GM12878 (cell line): ENCODE results near the gene EDEM2. TPM values are rescaled to one million over a fixed set of nuclear protein-coding genes. Genes with fewer than 3 reads are reported as not detected.

Source experiments
- ATAC-seq: fragments of 200-7000 bp; cut with Tn5 transposase; 3 replicates; pipeline ENCODE4 v1.9.1; 2020; ENCODE audit warnings: mild to moderate bottlenecking, moderate library complexity
- BruUV-seq: library from RNA; stranded (reverse); fragments of 400-500 nt; replicated peaks from 2 replicates; lab custom pipeline; 2021; lab: Mats Ljungman, UMichigan
- CTCF ChIA-PET: fragments of 300-600 bp; sonication (Branson Sonifier 250); formaldehyde crosslinking; extraction: SDS; loops from one replicate; lab custom pipeline; 2021; ENCODE audit warnings: inconsistent platforms; lab: Yijun Ruan, JAX
- POLR2A ChIA-PET: fragments of 350-600 bp; formaldehyde crosslinking; extraction: SDS; loops from one replicate; lab custom pipeline; 2021; ENCODE audit warnings: inconsistent platforms; lab: Charles Lee
- RAD21 ChIA-PET: fragments of 300-600 bp; sonication (Branson Sonifier 250); formaldehyde crosslinking; loops from one replicate; lab custom pipeline; 2023; ENCODE audit warnings: antibody characterized with exemption; ENCODE audit not compliant: unreplicated experiment; lab: Charles Lee
- SMC1A ChIA-PET: fragments of 300-600 bp; sonication (Branson Sonifier 250); formaldehyde crosslinking; loops from one replicate; lab custom pipeline; 2023; ENCODE audit not compliant: unreplicated experiment, uncharacterized antibody; lab: Charles Lee
- DNase-seq: peaks from one replicate; pipeline ENCODE4 v3.0.0-alpha.2; 2011; ENCODE audit warnings: low read depth, low spot score
- FAIRE-seq: peaks from 3 replicates; lab custom pipeline; 2011; peaks lifted over from hg19 to GRCh38; lab: Jason Lieb, UNC
- H2AFZ ChIP-seq: 2 replicates; pipeline ENCODE4 v1.6.0; 2011; ENCODE audit warnings: low read depth, low read length, control low read depth; ENCODE audit not compliant: control insufficient read depth
- H3K27ac ChIP-seq: 2 replicates; pipeline ENCODE4 v1.5.1; 2011; ENCODE audit warnings: control low read depth; ENCODE audit not compliant: control insufficient read depth, insufficient read depth
- H3K27me3 ChIP-seq, 2 experiments: replicated peaks in 1 of 2; 2 replicates each; pipeline versions ENCODE4 v1.6.0 to v1.6.1; 2011; ENCODE audit warnings: low read length in 1 of 2; ENCODE audit not compliant: control insufficient read depth in 2 of 2, insufficient read depth in 2 of 2
- H3K36me3 ChIP-seq, 2 experiments: 2 replicates each; pipeline ENCODE4 v1.5.1; 2011; ENCODE audit warnings: low read length in 1 of 2; ENCODE audit not compliant: control insufficient read depth in 2 of 2, insufficient read depth in 2 of 2
- H3K4me1 ChIP-seq: 2 replicates; pipeline ENCODE4 v1.6.1; 2011; ENCODE audit warnings: mild to moderate bottlenecking, low read length, moderate library complexity, mixed read lengths; ENCODE audit not compliant: control insufficient read depth, insufficient read depth
- H3K4me2 ChIP-seq: 2 replicates; pipeline ENCODE4 v1.6.0; 2011; ENCODE audit warnings: control low read depth; ENCODE audit not compliant: control insufficient read depth, insufficient read depth
- H3K4me3 ChIP-seq: fragments of 200-600 bp; sonication (generic); 2 replicates; pipeline ENCODE4 v1.5.1; 2016
- H3K79me2 ChIP-seq: 2 replicates; pipeline ENCODE4 v1.6.0; 2011; ENCODE audit warnings: low read length; ENCODE audit not compliant: control insufficient read depth, insufficient read depth
- H3K9ac ChIP-seq: 2 replicates; pipeline ENCODE4 v1.8.0; 2011; ENCODE audit warnings: low read length, control low read depth, mixed read lengths; ENCODE audit not compliant: control insufficient read depth, insufficient read depth
- H3K9me3 ChIP-seq: replicated peaks from 3 replicates; pipeline ENCODE4 v1.5.1; 2011; ENCODE audit warnings: mild to moderate bottlenecking, low read length; ENCODE audit not compliant: control insufficient read depth, insufficient read depth
- H4K20me1 ChIP-seq: 2 replicates; pipeline ENCODE4 v1.6.0; 2011; ENCODE audit not compliant: control insufficient read depth, insufficient read depth
- CBX5 ChIP-seq: sonication (generic); IDR thresholded peaks from 2 replicates; pipeline ENCODE4 v1.6.1; 2016; ENCODE audit warnings: low read depth, moderate library complexity, mild to moderate bottlenecking, inconsistent platforms
- FOS ChIP-seq: IDR thresholded peaks from 3 replicates; pipeline ENCODE4 v1.6.1; 2011; ENCODE audit warnings: borderline replicate concordance; ENCODE audit not compliant: insufficient read length; ENCODE audit errors: extremely low read depth
- FOXK2 ChIP-seq: fragments of 450-650 bp; IDR thresholded peaks from 2 replicates; pipeline ENCODE4 v1.6.1; 2017; ENCODE audit warnings: mild to moderate bottlenecking, moderate library complexity
- JUNB ChIP-seq: IDR thresholded peaks from 2 replicates; pipeline ENCODE4 v1.6.1; 2016; ENCODE audit warnings: antibody characterized with exemption, mild to moderate bottlenecking
- RUNX3 ChIP-seq: IDR thresholded peaks from 2 replicates; pipeline ENCODE4 v1.6.1; 2012; ENCODE audit warnings: low read length, inconsistent platforms
- ZNF274 ChIP-seq: IDR thresholded peaks from one replicate; pipeline ENCODE4 v1.8.0; 2011; ENCODE audit not compliant: insufficient read length, insufficient read depth
- ZNF592 ChIP-seq: fragments of 450-650 bp; IDR thresholded peaks from 2 replicates; pipeline ENCODE4 v1.6.1; 2017; ENCODE audit warnings: mild to moderate bottlenecking, moderate library complexity
- WGBS: methylation state at CpG from one replicate; pipeline ENCODE4 v1.1.6; 2016; ENCODE audit warnings: low lambda C conversion rate; ENCODE audit not compliant: insufficient replicate concordance, insufficient coverage; ENCODE audit errors: missing lambda C conversion rate; 5-methylcytosine and 5-hydroxymethylcytosine counted together
- in situ Hi-C: fragments of 300-500 bp; cut with MboI; formaldehyde crosslinking; loops from 9 replicates; pipeline ENCODE4 v1.14.3; 2018; ENCODE audit warnings: mixed read lengths
- intact Hi-C: fragments of 100-400 bp; cut with micrococcal nuclease; formaldehyde crosslinking; loops from one replicate; pipeline ENCODE4 v1.14.2; 2022; ENCODE audit not compliant: unreplicated experiment
- polyA plus RNA-seq, 11 experiments: library from polyadenylated mRNA; depleted of rRNA in 4 of 11; unstranded in 6 of 11; stranded (reverse) in 5 of 11; fragments of >200 nt; fragmentation: Nextera tagmentation in 4 of 11; fragmentation: Illumina TruSeq in 1 of 11; extraction: Ambion mirVana in 4 of 11; extraction: Trizol in 1 of 11; gene quantifications; 1 replicate in 1 of 11; 2 replicates in 10 of 11; pipeline versions ENCODE4 v1.2.1 to v1.2.3, GENCODE V29; 2011 to 2016; ENCODE audit warnings: inconsistent platforms in 2 of 11, missing spikeins in 2 of 11, low read depth in 1 of 11
- total RNA-seq, 4 experiments: library from RNA; depleted of rRNA in 3 of 4; stranded (reverse); fragments of >200 nt in 3 of 4; fragmentation: Illumina TruSeq in 1 of 4; extraction: Trizol in 1 of 4; gene quantifications; 2 replicates each; pipeline versions ENCODE4 v1.2.1 to v1.2.3, GENCODE V29; 2013 to 2021

Gene EDEM2
- total and polyA plus RNA-seq, 10 of the 15 experiments (the other 5 are each of a cell fraction or from before 2014, with no cell fraction given): 9.9 to 24.8 (median 14.8) TPM

GRCh38 chr20:35111141-35111888, 35.8 kb downstream of the EDEM2 start:
- Histone ChIP-seq H3K9ac (no peak overlapping the region), H3K79me2 (no peaks in the 10 kb centered on the region), H3K9me3 (no peaks in the 10 kb centered on the region), H3K4me1 (no peaks in the 10 kb centered on the region), H3K4me3 (no peak overlapping the region), H3K27ac (no peak overlapping the region), H4K20me1 (no peaks in the 10 kb centered on the region), H3K27me3 (no peaks in the 10 kb centered on the region), H3K36me3 (peaks cover 0 to 9% of the 10 kb centered on the region in 2 experiments; a peak in 3 of 4 replicates), H3K4me2 (no peak overlapping the region), H2AFZ (no peak overlapping the region)
- BruUV-seq: no TSS peak
- FAIRE-seq (no peak), DNase-seq (no peak), ATAC-seq (no peak; the same call in 2 of the 3 replicates)
- TF ChIP-seq FOS (no peak), ZNF592 (no peak), RUNX3 (peak; percentile 37; the same call in 1 of the 2 replicates), ZNF274 (no peak), FOXK2 (no peak), CBX5 (no peak), JUNB (peak; percentile 27; the same call in 1 of the 2 replicates)
- ChIA-PET RAD21 (no interaction called here), POLR2A (interaction anchor here (0.5 to 0.6 kb wide), 2 partner anchors 49 to 231 kb away, joined by 3 to 6 read pairs; no protein-coding TSS in a partner anchor), SMC1A (interaction anchor here (1.3 to 1.5 kb wide), 3 partner anchors 11 to 33 kb away, joined by 3 to 7 read pairs (median 4); no protein-coding TSS in a partner anchor), CTCF (interaction anchor here (0.6 to 1.3 kb wide), 4 partner anchors 11 to 39 kb away, joined by 3 to 6 read pairs (median 4); no protein-coding TSS in a partner anchor)
- in situ Hi-C loops (no loop called here), intact Hi-C loops (no loop called here)
- 58% methylated on average over 4 of the region's 4 CpGs for WGBS
